ENCODE data around the gene TTLL3. TPM values are rescaled to one million over a fixed set of nuclear protein-coding genes. Genes with fewer than 3 reads are reported as not detected.

Gene TTLL3
- total RNA-seq, 1 experiment from 2014 or later, result 14.6 TPM

- no peaks in the 10 kb centered on the region for H3K9me3 Mint-ChIP-seq (ENCODE audit: unreplicated experiment)
- H3K4me3 Mint-ChIP-seq (ENCODE audit: unreplicated experiment), result no peak overlapping the region
- POLR2A ChIA-PET, result interaction anchor here (2.0 to 2.5 kb wide), 2 partner anchors 16 to 27 kb away, joined by 6 to 8 read pairs; partner anchors contain the start of genes ARPC4, OGG1 and TADA3
- TF ChIP-seq CTCF (IDR thresholded peaks at IDR 0.05; ENCODE audit: unreplicated experiment), result no peak
- no peak overlapping the region for H3K27ac Mint-ChIP-seq (ENCODE audit: low read depth, unreplicated experiment)
- H3K4me1 Mint-ChIP-seq (ENCODE audit: insufficient read depth, unreplicated experiment), result peaks cover 16% of the 10 kb centered on the region
- CTCF ChIA-PET, result interaction anchor here (0.8 kb wide), 1 partner anchor 61 kb away, joined by 3 read pairs; no protein-coding TSS in a partner anchor
- no peaks in the 10 kb centered on the region for H3K27me3 Mint-ChIP-seq (ENCODE audit: insufficient read depth, unreplicated experiment)
- no peak for DNase-seq (ENCODE audit: unreplicated experiment)
- H3K36me3 Mint-ChIP-seq (ENCODE audit: insufficient read depth, unreplicated experiment), result peaks cover 2% of the 10 kb centered on the region
- intact Hi-C loops (cut with micrococcal nuclease), result no loop called here
- no TSS peak for BruUV-seq (replicated peaks)
Observed at GRCh38 chr3:9776896-9777693, 33.0 kb upstream of the TTLL3 start.

- Mint-ChIP-seq H3K9me3 (ENCODE audit: unreplicated experiment) (no peaks in the 10 kb centered on the region), H3K27ac (ENCODE audit: low read depth, unreplicated experiment) (no peak overlapping the region), H3K4me3 (ENCODE audit: unreplicated experiment) (no peak overlapping the region), H3K4me1 (ENCODE audit: insufficient read depth, unreplicated experiment) (peaks cover 16% of the 10 kb centered on the region), H3K36me3 (ENCODE audit: insufficient read depth, unreplicated experiment) (peaks cover 6% of the 10 kb centered on the region), H3K27me3 (ENCODE audit: insufficient read depth, unreplicated experiment) (no peaks in the 10 kb centered on the region)
- intact Hi-C loops (cut with micrococcal nuclease), result no loop called here
- no peak for TF ChIP-seq CTCF (IDR thresholded peaks at IDR 0.05; ENCODE audit: unreplicated experiment)
- DNase-seq (ENCODE audit: unreplicated experiment), result no peak
- ChIA-PET CTCF (no interaction called here), POLR2A (interaction anchor here (0.7 to 2.5 kb wide), 3 partner anchors 15 to 28 kb away, joined by 3 to 8 read pairs (median 6); partner anchors contain the start of genes ARPC4, OGG1 and TADA3)
- no TSS peak for BruUV-seq (replicated peaks)
Observed at GRCh38 chr3:9777694-9778021, 32.4 kb upstream of the TTLL3 start.

- BruUV-seq (replicated peaks), result TSS peak; percentile 67
- peaks cover 11% of the 10 kb centered on the region for H3K36me3 Mint-ChIP-seq (ENCODE audit: insufficient read depth, unreplicated experiment)
- ChIA-PET POLR2A (interaction anchor here (0.6 to 2.5 kb wide), 4 partner anchors 15 to 50 kb away, joined by 3 to 8 read pairs (median 4); partner anchors contain the start of genes ARPC4, OGG1 and TADA3), CTCF (no interaction called here)
- peaks cover 16% of the 10 kb centered on the region for H3K4me1 Mint-ChIP-seq (ENCODE audit: insufficient read depth, unreplicated experiment)
- intact Hi-C loops (cut with micrococcal nuclease), result no loop called here
- H3K27me3 Mint-ChIP-seq (ENCODE audit: insufficient read depth, unreplicated experiment), result no peaks in the 10 kb centered on the region
- H3K27ac Mint-ChIP-seq (ENCODE audit: low read depth, unreplicated experiment), result no peak overlapping the region
- no peaks in the 10 kb centered on the region for H3K9me3 Mint-ChIP-seq (ENCODE audit: unreplicated experiment)
- no peak overlapping the region for H3K4me3 Mint-ChIP-seq (ENCODE audit: unreplicated experiment)
- no peak for TF ChIP-seq CTCF (IDR thresholded peaks at IDR 0.05; ENCODE audit: unreplicated experiment)
- DNase-seq (ENCODE audit: unreplicated experiment), result peak; percentile 61
Observed at GRCh38 chr3:9778143-9779074, 31.7 kb upstream of the TTLL3 start.

GRCh38 chr3:9779075-9779593 is 30.9 kb upstream of the TTLL3 start:
- peaks cover 19% of the 10 kb centered on the region for H3K36me3 Mint-ChIP-seq (ENCODE audit: insufficient read depth, unreplicated experiment)
- intact Hi-C loops (cut with micrococcal nuclease), result no loop called here
- H3K27me3 Mint-ChIP-seq (ENCODE audit: insufficient read depth, unreplicated experiment), result no peaks in the 10 kb centered on the region
- CTCF ChIA-PET, result no interaction called here
- no peak overlapping the region for H3K27ac Mint-ChIP-seq (ENCODE audit: low read depth, unreplicated experiment)
- H3K4me3 Mint-ChIP-seq (ENCODE audit: unreplicated experiment), result no peak overlapping the region
- no peak for DNase-seq (ENCODE audit: unreplicated experiment)
- no TSS peak for BruUV-seq (replicated peaks)
- no peaks in the 10 kb centered on the region for H3K9me3 Mint-ChIP-seq (ENCODE audit: unreplicated experiment)
- no peak for TF ChIP-seq CTCF (IDR thresholded peaks at IDR 0.05; ENCODE audit: unreplicated experiment)
- H3K4me1 Mint-ChIP-seq (ENCODE audit: insufficient read depth, unreplicated experiment), result peaks cover 16% of the 10 kb centered on the region
- POLR2A ChIA-PET, result interaction anchor here (2.0 to 2.5 kb wide), 2 partner anchors 14 to 29 kb away, joined by 6 to 8 read pairs; partner anchors contain the start of genes ARPC4, OGG1 and TADA3
